GM21723 (cell line): Measurements from ENCODE around the gene CYP4F12.

Experiments
- ATAC-seq: cut with Tn5 transposase; IDR thresholded peaks from one replicate; pipeline ENCODE4 v1.9.1; 2021; ENCODE audit warnings: mild to moderate bottlenecking, moderate library complexity; ENCODE audit not compliant: unreplicated experiment

CYP4F12 gene

DNA sequence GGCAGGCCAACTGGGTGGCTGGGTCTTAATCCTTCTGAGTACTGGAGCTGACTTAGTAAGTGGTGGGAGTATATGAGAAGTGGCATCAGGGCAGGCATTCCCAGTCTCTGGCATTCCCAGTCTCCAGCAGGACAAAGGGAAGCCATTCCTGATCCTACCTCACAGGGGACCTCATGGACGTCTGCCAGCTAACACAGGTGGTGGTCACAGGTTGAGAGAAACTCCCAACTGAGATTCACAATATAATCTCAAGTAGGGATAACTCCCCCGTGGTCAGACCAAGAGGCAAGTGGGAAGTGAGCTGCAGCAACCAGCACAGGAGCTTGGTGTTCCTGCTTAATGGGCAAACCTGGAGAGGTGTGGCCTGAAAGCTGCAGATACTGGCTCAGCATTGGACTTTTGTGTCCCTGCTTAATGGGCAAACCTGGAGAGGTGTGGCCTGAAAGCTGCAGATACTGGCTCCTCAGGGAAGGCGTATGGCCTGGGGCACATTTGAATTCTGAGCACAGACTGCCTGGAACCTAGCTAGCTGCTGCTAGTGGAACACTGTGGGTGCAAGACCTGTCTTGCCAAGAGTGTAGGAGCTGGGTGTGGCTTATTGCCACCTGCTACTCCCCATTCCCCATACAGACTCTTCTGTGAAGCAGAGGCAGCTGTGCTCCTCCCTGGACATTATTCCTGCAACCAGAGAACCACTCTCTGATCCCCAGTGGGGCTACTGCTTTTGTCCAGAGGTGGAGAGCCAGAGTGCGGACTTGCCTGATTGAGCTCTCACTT is 29.1 kb downstream of the CYP4F12 start:
- no peak for ATAC-seq

DNA sequence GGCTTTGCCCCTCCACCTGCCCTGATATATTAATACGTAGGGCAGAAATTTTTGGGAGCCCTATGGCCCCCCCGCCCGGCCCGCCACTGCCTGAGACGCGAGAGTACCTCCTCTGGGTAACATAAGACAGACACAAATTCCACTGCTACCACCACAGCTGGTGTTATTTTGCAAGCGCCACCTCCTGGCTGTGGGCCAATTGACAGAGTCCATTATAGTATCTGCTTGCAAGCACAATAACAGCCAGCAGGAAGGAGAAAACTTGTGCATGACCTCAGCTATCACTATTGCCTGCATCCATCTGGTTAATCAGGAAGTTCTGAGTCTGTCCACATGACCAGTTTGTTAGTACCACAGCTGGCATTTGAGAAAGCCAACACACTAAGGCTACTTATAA is 29.6 kb downstream of the CYP4F12 start:
- ATAC-seq = no peak

DNA sequence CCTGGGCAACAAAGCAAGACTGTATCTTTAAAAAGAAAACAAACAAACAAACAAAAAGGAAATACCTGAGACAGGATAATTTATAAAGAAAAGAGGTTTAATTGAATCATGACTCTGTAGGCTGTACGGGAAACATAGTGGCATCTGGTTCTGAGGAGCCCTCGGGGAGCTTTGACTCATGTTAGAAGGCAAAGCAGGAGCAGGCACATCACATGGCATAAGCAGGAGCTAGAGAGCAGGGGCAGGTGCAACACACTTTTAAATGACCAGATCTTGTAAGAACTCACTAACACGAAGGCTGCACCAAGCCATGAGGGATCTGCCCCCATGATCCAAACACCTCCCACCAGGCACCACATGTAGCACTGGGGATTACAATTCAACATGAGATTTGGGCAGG is 41.8 kb downstream of the CYP4F12 start:
- ATAC-seq = no peak

DNA sequence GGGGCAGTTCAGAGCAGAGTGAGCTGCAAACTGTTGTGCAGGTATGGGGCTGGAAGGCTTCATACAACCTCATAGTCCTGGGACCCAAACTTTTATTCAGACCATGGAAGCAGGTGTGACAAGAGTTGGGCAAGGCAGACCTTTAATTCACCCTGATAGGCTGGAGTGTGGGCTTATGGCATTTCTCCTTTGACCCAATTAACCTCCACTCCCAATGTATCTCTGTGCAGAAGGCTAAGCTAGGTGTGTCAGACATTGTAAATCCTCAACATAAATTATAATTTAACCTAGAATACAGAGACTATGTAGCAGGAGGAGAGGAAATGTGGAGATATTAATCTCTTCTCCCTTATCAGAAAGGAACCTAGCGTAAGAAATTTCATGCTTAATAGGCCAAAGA is 42.8 kb downstream of the CYP4F12 start:
- no peak for ATAC-seq

DNA sequence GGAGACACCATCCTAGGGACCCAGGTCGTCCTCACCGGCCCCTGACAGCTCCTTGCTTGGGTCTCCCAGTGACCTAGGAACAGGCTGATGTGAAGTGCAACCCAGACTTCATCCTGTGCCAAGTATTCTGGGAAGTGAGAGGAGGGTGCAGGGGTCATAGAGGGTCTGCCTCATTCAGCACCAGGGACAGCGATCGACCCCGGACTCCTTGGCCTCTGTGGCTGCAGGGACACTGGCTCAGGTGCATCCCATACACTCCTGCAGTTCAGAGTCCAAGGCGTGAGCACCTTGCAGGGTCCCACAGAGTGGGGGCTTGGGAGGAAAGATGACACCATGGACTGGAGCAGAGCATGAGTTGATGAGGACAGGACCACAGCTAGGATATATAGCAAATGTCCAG is 44.9 kb downstream of the CYP4F12 start:
- no peak for ATAC-seq

DNA sequence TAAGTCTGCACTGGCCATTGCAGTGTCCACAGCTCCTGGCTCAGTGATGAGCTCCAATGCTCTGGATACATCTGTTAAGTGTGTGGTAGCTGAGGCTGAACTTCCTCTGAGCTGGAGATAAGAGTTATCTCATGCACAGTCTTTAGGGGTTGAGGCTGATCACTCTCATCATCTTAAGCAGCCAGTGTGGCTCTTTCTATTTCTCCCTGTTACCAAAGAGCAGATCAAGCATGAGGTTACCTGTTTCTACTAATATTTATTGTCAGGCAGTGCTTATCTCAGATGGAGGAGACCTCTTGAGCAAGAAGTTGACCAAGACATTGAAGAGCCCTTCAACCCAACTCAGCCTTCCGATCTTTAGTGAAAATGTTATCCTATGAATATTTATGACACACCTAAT is 48.4 kb downstream of the CYP4F12 start:
- no peak for ATAC-seq

DNA sequence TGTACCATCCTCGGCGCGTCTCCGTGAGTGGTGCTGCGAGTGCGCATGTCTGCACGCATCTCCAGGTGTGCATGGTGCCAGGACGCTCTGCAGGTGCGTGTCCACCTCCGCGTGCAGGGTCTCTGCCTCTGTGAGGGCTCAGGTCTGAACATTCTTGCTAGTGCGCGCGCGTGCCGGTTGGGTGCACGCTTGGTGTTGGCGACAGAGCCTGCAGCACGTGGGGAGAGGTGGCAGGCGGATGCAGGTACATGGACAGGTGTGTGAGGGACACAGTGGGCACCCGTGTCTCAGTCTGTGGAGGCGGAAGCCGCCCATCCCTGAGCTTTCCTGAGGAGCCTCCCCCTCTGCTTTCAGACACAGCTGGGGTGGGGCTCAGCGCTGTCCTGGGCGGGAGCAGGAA is 50.1 kb downstream of the CYP4F12 start:
- no peak for ATAC-seq

DNA sequence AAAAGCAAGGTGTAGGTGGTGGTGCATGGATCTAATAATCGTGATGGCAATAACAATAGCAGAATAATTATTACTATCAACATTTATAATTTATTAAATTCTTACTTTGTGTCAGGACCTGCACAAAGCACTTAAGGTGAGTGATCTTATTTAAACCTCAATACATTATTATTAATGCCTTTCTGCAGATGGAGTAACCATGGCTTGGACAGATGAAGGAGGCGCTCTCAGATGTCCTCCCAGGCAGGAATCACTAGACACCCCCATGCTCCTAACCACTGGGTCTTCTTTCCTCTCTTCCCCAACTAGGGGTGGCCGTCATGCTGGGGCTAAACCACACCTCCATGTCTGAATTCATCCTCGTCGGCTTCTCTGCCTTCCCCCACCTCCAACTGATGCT is 54.8 kb downstream of the CYP4F12 start, which contains the start of gene OR10H2:
TSS of gene OR10H2 (plus strand) at position 301 of the 400 bp plus-strand sequence. CDS start at position 321, 20 bp downstream.
- ATAC-seq = no peak

DNA sequence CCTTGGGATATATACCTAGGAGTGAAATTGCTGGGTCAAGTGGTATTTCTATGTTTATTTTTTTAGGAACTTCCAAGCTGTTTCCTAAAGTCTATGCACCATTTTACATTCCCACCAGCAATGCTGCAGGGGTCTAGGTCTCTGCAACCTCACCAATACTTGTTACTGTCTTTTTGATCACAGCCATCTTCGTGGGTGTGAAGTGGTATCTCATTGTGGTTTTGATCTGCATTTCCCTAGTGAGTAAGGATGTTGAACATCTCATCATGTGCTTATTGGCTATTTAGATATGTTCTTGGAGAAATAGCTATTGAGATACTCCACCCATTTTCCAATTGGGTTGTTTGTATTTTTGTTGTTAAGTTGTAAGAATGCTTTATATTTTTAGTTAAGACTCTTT is 57.7 kb downstream of the CYP4F12 start:
- ATAC-seq = no peak

DNA sequence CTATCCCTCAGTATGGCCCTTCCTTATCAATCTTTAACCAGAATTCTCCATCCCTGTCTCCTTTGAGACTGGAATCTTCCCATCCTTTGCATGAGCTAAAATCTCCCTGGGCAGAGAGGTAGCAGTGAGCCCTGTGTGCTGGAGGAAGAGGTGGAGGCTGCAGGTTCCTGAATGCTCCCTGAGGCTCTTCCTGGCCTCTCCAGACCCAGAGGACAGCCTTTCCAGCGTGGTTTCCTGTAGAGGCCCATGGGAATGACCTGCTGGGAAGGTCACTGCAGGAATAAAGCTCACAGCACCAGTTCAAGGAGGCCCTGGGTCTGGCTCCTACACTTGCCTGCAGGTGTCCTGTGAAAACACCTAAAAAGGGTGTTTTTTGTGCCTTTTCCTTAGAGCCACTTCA is 59.5 kb downstream of the CYP4F12 start:
- ATAC-seq = no peak

DNA sequence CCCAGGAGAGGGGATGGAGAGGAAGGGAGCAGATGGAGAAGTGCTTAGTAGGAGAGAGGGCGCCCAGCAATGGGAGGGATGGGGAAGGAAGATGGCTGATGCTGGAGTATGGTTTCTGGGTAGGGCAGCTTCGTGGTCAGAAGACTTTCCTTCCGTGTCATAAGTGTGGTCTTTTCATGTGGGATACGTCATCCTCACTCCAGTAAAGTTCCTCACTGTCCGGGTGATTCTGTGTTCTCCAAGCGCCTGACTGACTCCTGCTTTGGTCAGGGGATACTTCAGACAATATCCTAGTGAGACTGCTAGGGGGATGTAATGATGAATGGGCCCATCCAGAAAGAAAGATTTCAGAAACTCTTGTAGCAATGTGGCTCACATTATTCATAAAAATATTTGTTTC is 61.0 kb downstream of the CYP4F12 start:
- no peak for ATAC-seq

DNA sequence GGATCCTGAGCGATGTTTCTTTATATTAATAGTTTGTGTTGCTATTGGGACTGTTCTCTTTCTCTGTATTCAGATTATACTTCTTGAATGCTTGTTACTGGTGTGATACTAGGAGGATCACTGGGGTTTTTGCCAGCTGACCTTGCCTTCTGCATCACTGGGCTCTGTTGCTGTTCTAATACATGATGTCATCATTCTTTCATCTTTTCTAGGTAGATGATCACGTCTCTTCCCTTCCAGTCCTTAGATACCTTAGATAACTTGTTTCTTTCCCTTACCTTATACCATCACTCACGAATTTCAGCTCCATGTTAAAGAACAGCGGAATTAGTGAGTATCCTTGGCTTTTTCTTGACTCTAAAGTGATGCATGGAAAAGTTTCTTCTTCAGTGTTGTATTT is 64.8 kb downstream of the CYP4F12 start, which contains the start of gene OR10H3:
TSS of gene OR10H3 (plus strand) at position 264 of the 400 bp plus-strand sequence. CDS start 3,408 bp downstream, outside the sequence.
- no peak for ATAC-seq

DNA sequence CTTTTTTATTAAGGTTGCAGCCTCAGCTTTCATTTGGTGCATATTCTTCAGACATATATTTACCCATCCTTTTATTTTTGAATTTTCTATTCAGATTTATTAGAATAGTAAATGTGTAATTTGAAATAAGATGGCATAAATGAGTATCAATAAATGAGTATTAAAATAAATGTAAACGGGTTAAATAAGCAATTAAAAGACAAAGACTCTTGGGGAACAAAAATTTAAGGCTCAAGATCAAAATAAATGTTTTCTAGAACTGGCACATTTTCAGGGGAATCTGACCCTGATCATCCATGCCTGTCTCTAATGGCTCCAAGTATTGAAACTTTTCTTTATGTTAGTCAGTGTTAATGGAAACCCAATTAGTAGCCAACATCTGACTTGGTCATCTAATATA is 67.9 kb downstream of the CYP4F12 start:
- ATAC-seq = no peak
